Parathyroid adenoma (tissue), 2 donors: ENCODE results near the gene GKN2.

Source experiments
- H2AFZ ChIP-seq: fragments of 300-600 bp; sonication (generic); one replicate; pipeline ENCODE4 v1.7.0; 2017; ENCODE audit warnings: antibody characterized with exemption, mild to moderate bottlenecking
- H3K27ac ChIP-seq: fragments of 300-600 bp; sonication (generic); one replicate; pipeline ENCODE4 v1.7.0; 2017
- H3K27me3 ChIP-seq: fragments of 300-600 bp; sonication (generic); one replicate; pipeline ENCODE4 v1.7.0; 2017; ENCODE audit warnings: low read length; ENCODE audit not compliant: control insufficient read depth, insufficient read depth
- H3K36me3 ChIP-seq: fragments of 300-600 bp; sonication (generic); one replicate; pipeline ENCODE4 v1.7.0; 2017; ENCODE audit warnings: low read length; ENCODE audit not compliant: control insufficient read depth, insufficient read depth
- H3K4me1 ChIP-seq: fragments of 300-600 bp; sonication (generic); one replicate; pipeline ENCODE4 v1.7.0; 2017; ENCODE audit warnings: control low read depth
- H3K4me2 ChIP-seq: fragments of 300-600 bp; sonication (generic); one replicate; pipeline ENCODE4 v1.7.0; 2017; ENCODE audit warnings: low read length
- H3K4me3 ChIP-seq: fragments of 300-600 bp; sonication (generic); one replicate; pipeline ENCODE4 v1.7.0; 2017; ENCODE audit warnings: low read depth, low read length
- H3K79me2 ChIP-seq: fragments of 300-600 bp; sonication (generic); one replicate; pipeline ENCODE4 v1.7.0; 2017; ENCODE audit warnings: control low read depth
- H3K9ac ChIP-seq: fragments of 300-600 bp; sonication (generic); one replicate; pipeline ENCODE4 v1.7.0; 2017; ENCODE audit warnings: mild to moderate bottlenecking
- H3K9me3 ChIP-seq: fragments of 300-600 bp; sonication (generic); one replicate; pipeline ENCODE4 v1.7.0; 2017; ENCODE audit warnings: low read length; ENCODE audit not compliant: control insufficient read depth
- CTCF ChIP-seq: fragments of 300-600 bp; sonication (generic); IDR thresholded peaks from one replicate; pipeline ENCODE4 v1.7.0; 2017; ENCODE audit warnings: antibody characterized with exemption, mild to moderate bottlenecking
- donor health status: primary hyperparathyroidism.

GKN2 gene

GRCh38 chr2:68980956-68981355 lies 28.3 kb upstream of the GKN2 start:
- TF ChIP-seq CTCF, result no peak
- Histone ChIP-seq H3K27ac (no peak overlapping the region), H3K27me3 (no peaks in the 10 kb centered on the region), H3K36me3 (no peaks in the 10 kb centered on the region), H2AFZ (no peak overlapping the region), H3K9ac (no peak overlapping the region), H3K9me3 (no peaks in the 10 kb centered on the region), H3K79me2 (no peaks in the 10 kb centered on the region), H3K4me2 (no peak overlapping the region), H3K4me1 (no peaks in the 10 kb centered on the region), H3K4me3 (no peak overlapping the region)

- Histone ChIP-seq H3K36me3 (no peaks in the 10 kb centered on the region), H3K9me3 (no peaks in the 10 kb centered on the region), H3K27me3 (no peaks in the 10 kb centered on the region), H3K4me2 (no peak overlapping the region), H3K4me3 (no peak overlapping the region), H3K27ac (no peak overlapping the region), H2AFZ (no peak overlapping the region), H3K4me1 (no peaks in the 10 kb centered on the region), H3K9ac (no peak overlapping the region), H3K79me2 (no peaks in the 10 kb centered on the region)
- no peak for TF ChIP-seq CTCF
Observed at GRCh38 chr2:68978098-68978497, 25.4 kb upstream of the GKN2 start.

- Histone ChIP-seq H3K36me3 (no peaks in the 10 kb centered on the region), H3K9ac (no peak overlapping the region), H2AFZ (no peak overlapping the region), H3K79me2 (no peaks in the 10 kb centered on the region), H3K4me2 (no peak overlapping the region), H3K4me1 (no peaks in the 10 kb centered on the region), H3K27ac (no peak overlapping the region), H3K27me3 (no peaks in the 10 kb centered on the region), H3K4me3 (no peak overlapping the region), H3K9me3 (no peaks in the 10 kb centered on the region)
- no peak for TF ChIP-seq CTCF
Observed at GRCh38 chr2:68977453-68977852, 24.8 kb upstream of the GKN2 start.

GRCh38 chr2:68975844-68976243 lies 23.2 kb upstream of the GKN2 start:
- H3K79me2 ChIP-seq, result no peaks in the 10 kb centered on the region
- TF ChIP-seq CTCF, result no peak
- no peaks in the 10 kb centered on the region for H3K4me1 ChIP-seq
- no peak overlapping the region for H3K27ac ChIP-seq
- no peak overlapping the region for H3K4me2 ChIP-seq
- no peaks in the 10 kb centered on the region for H3K27me3 ChIP-seq
- no peak overlapping the region for H3K4me3 ChIP-seq
- no peaks in the 10 kb centered on the region for H3K9me3 ChIP-seq
- H2AFZ ChIP-seq, result no peak overlapping the region
- H3K36me3 ChIP-seq, result no peaks in the 10 kb centered on the region
- H3K9ac ChIP-seq, result no peak overlapping the region

GRCh38 chr2:68974946-68975665 lies 22.4 kb upstream of the GKN2 start:
- H3K79me2 ChIP-seq, result no peaks in the 10 kb centered on the region
- no peak for TF ChIP-seq CTCF
- no peak overlapping the region for H3K4me2 ChIP-seq
- no peaks in the 10 kb centered on the region for H3K9me3 ChIP-seq
- H3K4me3 ChIP-seq, result no peak overlapping the region
- H2AFZ ChIP-seq, result no peak overlapping the region
- no peak overlapping the region for H3K9ac ChIP-seq
- no peaks in the 10 kb centered on the region for H3K4me1 ChIP-seq
- no peaks in the 10 kb centered on the region for H3K36me3 ChIP-seq
- no peak overlapping the region for H3K27ac ChIP-seq
- no peaks in the 10 kb centered on the region for H3K27me3 ChIP-seq
